HCT116 (cell line): ENCODE results near the gene IL25. TPM values are rescaled to one million over a fixed set of nuclear protein-coding genes. Genes with fewer than 3 reads are reported as not detected.

ENCODE experiments used
- ATAC-seq: fragments of 200-7000 bp; cut with Tn5 transposase; 2 replicates; pipeline ENCODE4 v1.9.1; 2020; ENCODE audit warnings: mild to moderate bottlenecking, moderate library complexity
- BruUV-seq: library from RNA; stranded (reverse); fragments of 400-500 nt; replicated peaks from 2 replicates; lab custom pipeline; 2021; lab: Mats Ljungman, UMichigan
- CTCF ChIA-PET: fragments of 300-600 bp; sonication (Branson Sonifier 250); formaldehyde crosslinking; loops from one replicate; lab custom pipeline; 2021; ENCODE audit warnings: antibody characterized with exemption; lab: Charles Lee
- POLR2A ChIA-PET: fragments of 300-600, 350-600 bp; sonication (Branson Sonifier 250); formaldehyde crosslinking; loops from one replicate; lab custom pipeline; 2021; ENCODE audit warnings: antibody characterized with exemption; lab: Charles Lee
- RAD21 ChIA-PET, 2 experiments: fragments of 300-600 bp; sonication (Branson Sonifier 250); formaldehyde crosslinking; loops; one replicate each; lab custom pipeline; 2023; ENCODE audit warnings: low total read pairs in 2 of 2; ENCODE audit not compliant: uncharacterized antibody in 2 of 2, unreplicated experiment in 2 of 2, low non-redundant PET in 1 of 2; lab: Charles Lee
- DNase-seq: peaks from one replicate; pipeline ENCODE4 v3.0.0-alpha.2; 2010; ENCODE audit warnings: low read depth, low spot score
- H2AFZ ChIP-seq: fragments of 200-600 bp; shearing (Covaris generic), sonication (generic); 2 replicates; pipeline ENCODE4 v1.6.1; 2017; ENCODE audit warnings: low read depth, mixed run types, mixed read lengths, antibody characterized with exemption, low read length; ENCODE audit not compliant: poor library complexity, severe bottlenecking
- H3K27ac ChIP-seq: 2 replicates; pipeline ENCODE4 v1.5.1; 2012; ENCODE audit warnings: low read depth, low read length
- H3K27me3 ChIP-seq: fragments of 200-600 bp; sonication (generic); 2 replicates; pipeline ENCODE4 v1.6.1; 2016; ENCODE audit warnings: mixed run types, low read length, mixed read lengths; ENCODE audit not compliant: insufficient read depth
- H3K36me3 ChIP-seq, 2 experiments: fragments of 200-500 bp in 1 of 2; fragments of 200-600 bp in 1 of 2; sonication (Bioruptor generic) in 1 of 2; sonication (generic) in 1 of 2; 2 replicates each; pipeline versions ENCODE4 v1.5.1 to v1.6.1; 2014 to 2016; ENCODE audit warnings: low read length in 2 of 2, inconsistent platforms in 1 of 2, mixed read lengths in 1 of 2, mixed run types in 1 of 2; ENCODE audit not compliant: insufficient read depth in 2 of 2, control insufficient read depth in 1 of 2
- H3K4me1 ChIP-seq, 2 experiments: fragments of 200-600 bp in 1 of 2; sonication (generic) in 1 of 2; 2 replicates each; pipeline versions ENCODE4 v1.5.1 to v1.6.1; 2012 to 2017; ENCODE audit warnings: low read length in 2 of 2, inconsistent platforms in 1 of 2, mild to moderate bottlenecking in 1 of 2, mixed read lengths in 1 of 2, mixed run types in 1 of 2, moderate library complexity in 1 of 2; ENCODE audit not compliant: insufficient read depth in 2 of 2, control insufficient read depth in 1 of 2
- H3K4me2 ChIP-seq: fragments of 200-600 bp; sonication (generic); 2 replicates; pipeline ENCODE4 v1.6.1; 2017; ENCODE audit warnings: mixed run types, low read length, mixed read lengths
- H3K4me3 ChIP-seq, 2 experiments: fragments of 200-600 bp in 1 of 2; sonication (generic) in 1 of 2; replicated peaks in 1 of 2; 2 replicates each; pipeline ENCODE4 v1.5.1; 2011 to 2016; ENCODE audit warnings: low read length in 2 of 2, control low read depth in 1 of 2, low read depth in 1 of 2, mild to moderate bottlenecking in 1 of 2, mixed read lengths in 1 of 2, mixed run types in 1 of 2
- H3K79me2 ChIP-seq: fragments of 200-600 bp; sonication (generic); 2 replicates; pipeline ENCODE4 v1.6.1; 2017; ENCODE audit warnings: mild to moderate bottlenecking, mixed run types, low read length, moderate library complexity, mixed read lengths; ENCODE audit not compliant: insufficient read depth
- H3K9ac ChIP-seq: fragments of 200-600 bp; sonication (generic); 2 replicates; pipeline ENCODE4 v1.6.1; 2016; ENCODE audit warnings: low read length, mixed read lengths
- H3K9me2 ChIP-seq: fragments of 200-600 bp; sonication (generic), shearing (Covaris generic); 2 replicates; pipeline ENCODE4 v1.6.1; 2017; ENCODE audit warnings: mixed run types, mild to moderate bottlenecking, moderate library complexity; ENCODE audit not compliant: insufficient read depth
- H3K9me3 ChIP-seq, 2 experiments: fragments of 200-500 bp in 1 of 2; fragments of 200-600 bp in 1 of 2; sonication (Bioruptor generic) in 1 of 2; sonication (generic) in 1 of 2; 2 replicates each; pipeline ENCODE4 v1.6.1; 2014 to 2017; ENCODE audit warnings: low read length in 2 of 2, mixed read lengths in 2 of 2, inconsistent platforms in 1 of 2, low read depth in 1 of 2, mild to moderate bottlenecking in 1 of 2, mixed run types in 1 of 2, moderate library complexity in 1 of 2; ENCODE audit not compliant: control insufficient read depth in 1 of 2, insufficient read depth in 1 of 2
- H4K20me1 ChIP-seq: fragments of 200-600 bp; sonication (generic), shearing (Covaris generic); 2 replicates; pipeline ENCODE4 v1.6.1; 2017; ENCODE audit warnings: mixed run types, mild to moderate bottlenecking, moderate library complexity; ENCODE audit not compliant: insufficient read depth
- CBX3 ChIP-seq: IDR thresholded peaks from 2 replicates; pipeline ENCODE4 v1.6.1; 2012; ENCODE audit warnings: low read depth
- CEBPB ChIP-seq: IDR thresholded peaks from 2 replicates; pipeline ENCODE4 v1.6.1; 2012; ENCODE audit warnings: low read depth
- EZH2 ChIP-seq: fragments of 200-600 bp; sonication (generic); IDR thresholded peaks from 2 replicates; pipeline ENCODE4 v1.6.1; 2017; ENCODE audit warnings: antibody characterized with exemption, mixed run types
- JUND ChIP-seq: IDR thresholded peaks from 2 replicates; pipeline ENCODE4 v1.6.1; 2012
- RAD21 ChIP-seq: IDR thresholded peaks from 2 replicates; pipeline ENCODE4 v1.6.1; 2012; ENCODE audit warnings: low read depth, mild to moderate bottlenecking
- SP1 ChIP-seq: IDR thresholded peaks from 2 replicates; pipeline ENCODE4 v1.6.1; 2012; ENCODE audit warnings: low read depth
- TCF7L2 ChIP-seq: IDR thresholded peaks from 2 replicates; pipeline ENCODE4 v1.7.0; 2011; ENCODE audit warnings: borderline replicate concordance, inconsistent platforms; ENCODE audit not compliant: insufficient read depth, insufficient read length; ENCODE audit errors: extremely low read depth
- YY1 ChIP-seq: IDR thresholded peaks from 2 replicates; pipeline ENCODE4 v1.6.1; 2011; ENCODE audit warnings: low read length, low read depth, moderate library complexity, mild to moderate bottlenecking; ENCODE audit not compliant: insufficient replicate concordance; ENCODE audit errors: extremely low read depth
- intact Hi-C: fragments of 100-400 bp; cut with micrococcal nuclease; formaldehyde crosslinking; loops from 2 replicates; pipeline ENCODE4 v1.10.0; 2022
- total RNA-seq: library from RNA; stranded (reverse); gene quantifications from one replicate; pipeline ENCODE4 v1.2.1, GENCODE V29; 2021; ENCODE audit not compliant: unreplicated experiment
- TF ChIP-seq, protein P1 (sequence below): IDR thresholded peaks from 2 replicates; pipeline ENCODE4 v1.6.1; 2012
- TF ChIP-seq, protein P2 (sequence below), 3 experiments: fragments of 200-600 bp in 1 of 3; sonication (generic) in 1 of 3; IDR thresholded peaks in 2 of 3; conservative IDR thresholded peaks in 1 of 3; 2 replicates each; pipeline ENCODE4 v1.5.1; 2012 to 2017; ENCODE audit warnings: low read depth in 2 of 3, low read length in 2 of 3, antibody characterized with exemption in 1 of 3, borderline replicate concordance in 1 of 3, control low read depth in 1 of 3, mild to moderate bottlenecking in 1 of 3, mixed read lengths in 1 of 3, mixed run types in 1 of 3, moderate library complexity in 1 of 3; ENCODE audit not compliant: insufficient read depth in 1 of 3

IL25 gene
- total RNA-seq, 1 experiment from 2014 or later, result not detected

DNA sequence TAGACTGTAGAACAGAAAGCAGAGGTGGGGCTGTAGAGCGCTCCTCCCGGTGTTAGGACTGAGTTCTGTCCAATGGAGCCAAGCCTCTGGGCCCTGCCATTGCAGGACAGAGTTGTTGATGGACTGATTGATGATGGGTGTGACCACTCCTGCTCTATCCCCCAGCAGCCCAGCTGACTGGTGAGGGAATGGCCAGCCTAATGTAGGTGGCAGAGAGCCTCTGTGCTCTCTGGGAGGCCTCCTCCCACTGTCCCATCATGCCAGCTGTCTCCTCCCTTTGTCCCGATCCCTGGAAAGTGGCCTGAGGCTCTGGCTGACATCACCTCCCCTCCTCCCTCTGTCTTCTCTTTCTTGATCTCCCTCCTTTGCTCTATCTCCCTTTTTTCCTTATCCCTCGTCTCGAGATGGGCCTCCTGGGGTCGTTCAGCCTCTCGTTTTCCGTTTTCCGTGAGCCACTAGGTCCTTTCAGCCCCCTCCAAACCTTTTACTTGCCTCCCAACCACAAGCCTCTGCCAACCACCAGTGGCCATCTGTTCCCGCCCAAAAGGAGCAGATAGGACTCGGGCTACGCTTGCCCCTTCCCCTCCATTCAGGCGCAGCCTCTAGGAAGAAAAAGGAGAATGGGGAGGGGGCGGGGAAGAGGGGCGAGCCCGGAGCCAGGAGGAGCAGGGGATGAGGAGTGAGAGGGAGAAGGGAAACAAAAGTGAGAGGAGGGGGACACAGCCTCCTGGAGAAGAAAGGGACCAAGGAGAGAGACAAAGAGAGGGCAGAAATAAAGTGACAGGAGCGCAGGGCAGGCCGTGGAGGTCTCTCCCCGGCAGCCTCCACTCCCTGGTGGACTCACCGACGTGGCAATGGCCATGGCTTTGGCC lies 8.2 kb upstream of the IL25 start:
- POLR2A ChIA-PET, result no interaction called here
- no peak for DNase-seq
- no peak for TF ChIP-seq CEBPB
- TF ChIP-seq, protein P1, sequence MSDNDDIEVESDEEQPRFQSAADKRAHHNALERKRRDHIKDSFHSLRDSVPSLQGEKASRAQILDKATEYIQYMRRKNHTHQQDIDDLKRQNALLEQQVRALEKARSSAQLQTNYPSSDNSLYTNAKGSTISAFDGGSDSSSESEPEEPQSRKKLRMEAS, result no peak
- TF ChIP-seq, protein P2, sequence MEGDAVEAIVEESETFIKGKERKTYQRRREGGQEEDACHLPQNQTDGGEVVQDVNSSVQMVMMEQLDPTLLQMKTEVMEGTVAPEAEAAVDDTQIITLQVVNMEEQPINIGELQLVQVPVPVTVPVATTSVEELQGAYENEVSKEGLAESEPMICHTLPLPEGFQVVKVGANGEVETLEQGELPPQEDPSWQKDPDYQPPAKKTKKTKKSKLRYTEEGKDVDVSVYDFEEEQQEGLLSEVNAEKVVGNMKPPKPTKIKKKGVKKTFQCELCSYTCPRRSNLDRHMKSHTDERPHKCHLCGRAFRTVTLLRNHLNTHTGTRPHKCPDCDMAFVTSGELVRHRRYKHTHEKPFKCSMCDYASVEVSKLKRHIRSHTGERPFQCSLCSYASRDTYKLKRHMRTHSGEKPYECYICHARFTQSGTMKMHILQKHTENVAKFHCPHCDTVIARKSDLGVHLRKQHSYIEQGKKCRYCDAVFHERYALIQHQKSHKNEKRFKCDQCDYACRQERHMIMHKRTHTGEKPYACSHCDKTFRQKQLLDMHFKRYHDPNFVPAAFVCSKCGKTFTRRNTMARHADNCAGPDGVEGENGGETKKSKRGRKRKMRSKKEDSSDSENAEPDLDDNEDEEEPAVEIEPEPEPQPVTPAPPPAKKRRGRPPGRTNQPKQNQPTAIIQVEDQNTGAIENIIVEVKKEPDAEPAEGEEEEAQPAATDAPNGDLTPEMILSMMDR (IDR thresholded peaks at IDR 0.05 in 2 of 3, conservative IDR thresholded peaks at IDR 0.05 in 1 of 3; ENCODE audit: borderline replicate concordance in 1 of 3, insufficient read depth in 1 of 3, low read depth in 2 of 3, low read length in 2 of 3), result no peak
- TF ChIP-seq RAD21, result no peak
- TF ChIP-seq CBX3, result no peak
- TF ChIP-seq JUND, result no peak
- TF ChIP-seq TCF7L2, result no peak
- TF ChIP-seq EZH2, result no peak
- TF ChIP-seq YY1, result no peak
- no peak for TF ChIP-seq SP1

More for the DNA sequence above, 8.2 kb upstream of the IL25 start:
- intact Hi-C loops, result no loop called here
- H3K9ac ChIP-seq, result no peak overlapping the region
- RAD21 ChIA-PET, result no interaction called here
- H3K27ac ChIP-seq, result no peak overlapping the region
- no peak; the same call in 1 of the 2 replicates for ATAC-seq
- no TSS peak for BruUV-seq
- H4K20me1 ChIP-seq, result no peaks in the 10 kb centered on the region
- no peak overlapping the region for H3K4me3 ChIP-seq
- H3K4me2 ChIP-seq, result no peak overlapping the region
- H3K36me3 ChIP-seq, result no peaks in the 10 kb centered on the region
- no peaks in the 10 kb centered on the region for H3K4me1 ChIP-seq
- no peaks in the 10 kb centered on the region for H3K9me3 ChIP-seq
- no peaks in the 10 kb centered on the region for H3K79me2 ChIP-seq
- H2AFZ ChIP-seq, result no peak overlapping the region
- H3K27me3 ChIP-seq, result 0 out of 2 replicates have a peak, but pooled peaks cover 3% of the 10 kb centered on the region
- CTCF ChIA-PET, result no interaction called here
- H3K9me2 ChIP-seq, result no peaks in the 10 kb centered on the region
